HepG2 (cell line): ENCODE measurements around the gene PGAP1. TPM values are rescaled to one million over a fixed set of nuclear protein-coding genes. Genes with fewer than 3 reads are reported as not detected.

Experiments used
- ATAC-seq: fragments of 200-7000 bp; cut with Tn5 transposase; 3 replicates; pipeline ENCODE4 v1.9.1; 2020; ENCODE audit warnings: mild to moderate bottlenecking, moderate library complexity
- BruUV-seq: library from RNA; stranded (reverse); fragments of 400-500 nt; replicated peaks from 2 replicates; lab custom pipeline; 2021; lab: Mats Ljungman, UMichigan
- CTCF ChIA-PET: fragments of 300-600 bp; formaldehyde crosslinking; extraction: SDS; loops from one replicate; lab custom pipeline; 2021; ENCODE audit warnings: low total read pairs, inconsistent platforms, low intra/inter-chr PET ratio; lab: Yijun Ruan, JAX
- POLR2A ChIA-PET: fragments of 350-600 bp; sonication (Branson Sonifier 250); formaldehyde crosslinking; loops from one replicate; lab custom pipeline; 2020; ENCODE audit warnings: antibody characterized with exemption, inconsistent platforms; lab: Yijun Ruan, JAX
- DNase-seq: peaks from one replicate; pipeline ENCODE4 v3.0.0-alpha.2; 2015; ENCODE audit warnings: low spot score
- FAIRE-seq: peaks from 3 replicates; lab custom pipeline; 2011; peaks lifted over from hg19 to GRCh38; lab: Jason Lieb, UNC
- H2AFZ ChIP-seq: one replicate; pipeline ENCODE4 v1.6.1; 2011; ENCODE audit warnings: low read length, inconsistent platforms
- H3K27ac ChIP-seq: fragments of 300-600 bp; 3 replicates; pipeline ENCODE4 v1.8.0; 2011; ENCODE audit warnings: mixed run types, mild to moderate bottlenecking, mixed read lengths, low read length, inconsistent platforms; ENCODE audit not compliant: insufficient read depth; ENCODE audit errors: extremely low read length
- H3K27me3 ChIP-seq, 2 experiments: fragments of 200-600 bp in 1 of 2; 2 replicates in 1 of 2; 3 replicates in 1 of 2; pipeline versions ENCODE4 v1.6.0 to v1.8.0; 2011; ENCODE audit warnings: low read length in 2 of 2, mild to moderate bottlenecking in 2 of 2, moderate library complexity in 2 of 2, inconsistent platforms in 1 of 2; ENCODE audit not compliant: insufficient read depth in 2 of 2, control insufficient read depth in 1 of 2
- H3K36me3 ChIP-seq, 2 experiments: fragments of 200-600 bp in 1 of 2; replicated peaks in 1 of 2; 2 replicates in 1 of 2; 3 replicates in 1 of 2; pipeline versions ENCODE4 v1.5.1 to v1.8.0; 2011; ENCODE audit warnings: low read length in 2 of 2, inconsistent platforms in 1 of 2; ENCODE audit not compliant: insufficient read depth in 2 of 2, control insufficient read depth in 1 of 2
- H3K4me1 ChIP-seq: 2 replicates; pipeline ENCODE4 v1.5.1; 2012; ENCODE audit warnings: low read length, inconsistent platforms; ENCODE audit not compliant: insufficient read depth
- H3K4me2 ChIP-seq: 2 replicates; pipeline ENCODE4 v1.6.0; 2011; ENCODE audit warnings: low read depth, low read length, inconsistent platforms
- H3K4me3 ChIP-seq, 3 experiments: fragments of 200-600 bp in 1 of 3; sonication (generic), shearing (Covaris generic) in 1 of 3; replicated peaks in 1 of 3; 2 replicates each; pipeline ENCODE4 v1.5.1; 2011 to 2016; ENCODE audit warnings: low read length in 3 of 3, inconsistent platforms in 2 of 3, low read depth in 2 of 3, mild to moderate bottlenecking in 2 of 3, control low read depth in 1 of 3, mixed read lengths in 1 of 3; ENCODE audit not compliant: insufficient read depth in 1 of 3
- H3K79me2 ChIP-seq: one replicate; pipeline ENCODE4 v1.6.1; 2011; ENCODE audit warnings: low read length, inconsistent platforms; ENCODE audit not compliant: insufficient read depth
- H3K9ac ChIP-seq: 2 replicates; pipeline ENCODE4 v1.6.0; 2011; ENCODE audit warnings: mild to moderate bottlenecking, low read depth, low read length, inconsistent platforms; ENCODE audit not compliant: insufficient read depth
- H3K9me3 ChIP-seq: 2 replicates; pipeline ENCODE4 v1.5.1; 2012; ENCODE audit warnings: mild to moderate bottlenecking, low read length
- H4K20me1 ChIP-seq: 2 replicates; pipeline ENCODE4 v1.6.0; 2011; ENCODE audit warnings: inconsistent platforms, mild to moderate bottlenecking, low read length, moderate library complexity; ENCODE audit not compliant: insufficient read depth
- FOXA3 ChIP-seq: IDR thresholded peaks from 2 replicates; pipeline ENCODE4 v1.6.1; 2016; ENCODE audit warnings: missing genetic modification reagents, missing compliant biosample characterization
- FOXM1 ChIP-seq: sonication (generic); formaldehyde crosslinking; IDR thresholded peaks from 2 replicates; pipeline ENCODE4 v1.5.0; 2020; ENCODE audit warnings: missing genetic modification reagents
- KDM1A ChIP-seq: IDR thresholded peaks from 2 replicates; pipeline ENCODE4 v1.6.1; 2016; ENCODE audit warnings: missing compliant biosample characterization
- MAFF ChIP-seq: IDR thresholded peaks from 2 replicates; pipeline ENCODE4 v1.6.1; 2011; ENCODE audit warnings: low read depth, low read length, improper control_type of control experiment
- MED1 ChIP-seq: sonication (generic); formaldehyde crosslinking; IDR thresholded peaks from 2 replicates; pipeline ENCODE4 v1.4.0; 2020; ENCODE audit warnings: missing genetic modification reagents
- SYNCRIP ChIP-seq: fragments of 200-400 bp; formaldehyde crosslinking; IDR thresholded peaks from 2 replicates; pipeline ENCODE4 v1.6.1; 2018; ENCODE audit warnings: mild to moderate bottlenecking, low read depth, low read length; ENCODE audit not compliant: insufficient read depth
- U2AF1 ChIP-seq: fragments of 200-400 bp; formaldehyde crosslinking; optimal IDR thresholded peaks from 2 replicates; pipeline ENCODE3; 2017; ENCODE audit warnings: mild to moderate bottlenecking, low read depth, low read length
- ZNF589 ChIP-seq: sonication (generic); formaldehyde crosslinking; conservative IDR thresholded peaks from 2 replicates; pipeline ENCODE4 v1.8.0; 2022; ENCODE audit warnings: mild to moderate bottlenecking, moderate library complexity, missing genetic modification reagents
- WGBS: methylation state at CpG from one replicate; pipeline ENCODE4 v1.1.6; 2017; ENCODE audit warnings: low lambda C conversion rate; 5-methylcytosine and 5-hydroxymethylcytosine counted together
- in situ Hi-C: cut with HindIII; loops from 2 replicates; pipeline ENCODE4 v1.10.0; 2017; ENCODE audit warnings: low pct_unique_long_range_greater_than_20kb; ENCODE audit not compliant: extremely low pct_ligation_motif_present
- intact Hi-C: fragments of 100-400 bp; cut with micrococcal nuclease; formaldehyde crosslinking; loops from one replicate; pipeline ENCODE4 v1.10.0; 2022; ENCODE audit not compliant: unreplicated experiment
- polyA plus RNA-seq, 8 experiments: library from polyadenylated mRNA; depleted of rRNA in 3 of 8; stranded (reverse) in 7 of 8; unstranded in 1 of 8; fragments of >200 nt; fragmentation: Illumina TruSeq in 4 of 8; extraction: Trizol in 4 of 8; gene quantifications; 2 replicates each; pipeline versions ENCODE4 v1.2.1 to v1.2.3, GENCODE V29; 2011 to 2016; ENCODE audit warnings: low read depth in 4 of 8, missing spikeins in 1 of 8, mixed read lengths in 1 of 8; ENCODE audit not compliant: insufficient read depth in 1 of 8
- total RNA-seq, 5 experiments: library from RNA; depleted of rRNA; stranded (reverse); fragments of >200 nt; fragmentation: Illumina TruSeq; extraction: Trizol; gene quantifications; 2 replicates each; pipeline ENCODE4 v1.2.3, GENCODE V29; 2016; ENCODE audit warnings: low read depth in 1 of 5

The PGAP1 gene
- total and polyA plus RNA-seq, 2 of the 13 experiments (the other 11 are each of a cell fraction or from before 2014, with no cell fraction given): 4.1 to 6.4 TPM

- in situ Hi-C loops: no loop called here
- Histone ChIP-seq H3K4me3 (no peak overlapping the region), H3K9ac (no peak overlapping the region), H3K36me3 (no peaks in the 10 kb centered on the region), H2AFZ (no peak overlapping the region), H4K20me1 (0 out of 2 replicates have a peak, but pooled peaks cover 3% of the 10 kb centered on the region), H3K27ac (no peak overlapping the region), H3K9me3 (no peaks in the 10 kb centered on the region), H3K4me1 (peaks cover 10% of the 10 kb centered on the region), H3K79me2 (no peaks in the 10 kb centered on the region), H3K27me3 (no peaks in the 10 kb centered on the region), H3K4me2 (no peak overlapping the region)
- ChIA-PET POLR2A (no interaction called here), CTCF (no interaction called here)
- no TSS peak for BruUV-seq
- ATAC-seq (no peak), FAIRE-seq (no peak), DNase-seq (no peak)
- TF ChIP-seq U2AF1 (no peak), ZNF589 (CRISPR knock-in tag) (no peak), FOXA3 (CRISPR knock-in tag) (0 out of 2 replicates have a peak, but pooled peaks have one; percentile 9), MAFF (no peak)
- 30% methylated on average over 2 of the region's 2 CpGs for WGBS
- intact Hi-C loops: no loop called here
Observed at GRCh38 chr2:196962325-196962724, 35.8 kb upstream of the PGAP1 start.

- Histone ChIP-seq H4K20me1 (0 out of 2 replicates have a peak, but pooled peaks cover 3% of the 10 kb centered on the region), H3K9me3 (no peaks in the 10 kb centered on the region), H3K79me2 (no peaks in the 10 kb centered on the region), H3K9ac (no peak overlapping the region), H3K27ac (no peak overlapping the region), H3K4me1 (peaks cover 10% of the 10 kb centered on the region), H2AFZ (no peak overlapping the region), H3K4me2 (no peak overlapping the region), H3K4me3 (no peak overlapping the region), H3K36me3 (no peaks in the 10 kb centered on the region), H3K27me3 (no peaks in the 10 kb centered on the region)
- DNase-seq: no peak
- intact Hi-C loops: no loop called here
- ChIA-PET CTCF (no interaction called here), POLR2A (no interaction called here)
- in situ Hi-C loops: no loop called here
- TF ChIP-seq FOXM1: no peak
- no peak for TF ChIP-seq SYNCRIP
- TF ChIP-seq ZNF589 (CRISPR knock-in tag): no peak
- TF ChIP-seq KDM1A (CRISPR knock-in tag): no peak
- no peak for TF ChIP-seq MED1 (CRISPR knock-in tag)
- FAIRE-seq: no peak
- ATAC-seq: no peak
- no TSS peak for BruUV-seq
Observed at GRCh38 chr2:196961889-196962288, 35.4 kb upstream of the PGAP1 start.
